ENCODE data around the gene ABL1. TPM values are rescaled to one million over a fixed set of nuclear protein-coding genes. Genes with fewer than 3 reads are reported as not detected.

Gene ABL1
- total RNA-seq, 2 experiments from 2014 or later: 30.8 to 31.4 TPM

GRCh38 chr9:130895481-130896232, 60.6 kb downstream of the ABL1 start:
- no peaks in the 10 kb centered on the region for H3K9me3 Mint-ChIP-seq
- no peak for DNase-seq
- no peaks in the 10 kb centered on the region for H3K36me3 Mint-ChIP-seq (ENCODE audit: low read depth)
- H3K4me1 Mint-ChIP-seq: no peaks in the 10 kb centered on the region
- H3K27me3 Mint-ChIP-seq: no peaks in the 10 kb centered on the region
- POLR2A ChIA-PET: no interaction called here
- CTCF ChIA-PET: no interaction called here
- H3K27ac Mint-ChIP-seq: no peak overlapping the region
- H3K4me3 Mint-ChIP-seq: no peak overlapping the region

- Mint-ChIP-seq H3K36me3 (ENCODE audit: low read depth) (no peaks in the 10 kb centered on the region), H3K4me1 (no peaks in the 10 kb centered on the region), H3K4me3 (no peak within 1 kb of the TSS), H3K9me3 (no peaks in the 10 kb centered on the region), H3K27me3 (no peaks in the 10 kb centered on the region), H3K27ac (no peak within 1 kb of the TSS)
- ChIA-PET CTCF (no interaction called here), POLR2A (no interaction called here)
- DNase-seq: no peak
Observed at GRCh38 chr9:130896233-130897014, 61.4 kb downstream of the ABL1 start, which contains the start of gene QRFP. TSS of gene QRFP (minus strand) at chr9:130896812. CDS start at chr9:130893838, 2,974 bp downstream.

- POLR2A ChIA-PET: no interaction called here
Observed at GRCh38 chr9:130897105-130897751, 62.2 kb downstream of the ABL1 start.

GRCh38 chr9:130897848-130898551, 62.9 kb downstream of the ABL1 start:
- Mint-ChIP-seq H3K36me3 (ENCODE audit: low read depth) (no peaks in the 10 kb centered on the region), H3K4me1 (no peaks in the 10 kb centered on the region), H3K27me3 (no peaks in the 10 kb centered on the region), H3K27ac (no peak overlapping the region), H3K4me3 (no peak overlapping the region), H3K9me3 (no peaks in the 10 kb centered on the region)
- POLR2A ChIA-PET: no interaction called here
- no peak for DNase-seq
- CTCF ChIA-PET: no interaction called here

More at GRCh38 chr9:130897105-130897751, 62.2 kb downstream of the ABL1 start:
- no peaks in the 10 kb centered on the region for H3K9me3 Mint-ChIP-seq
- no peak for DNase-seq
- no peak overlapping the region for H3K4me3 Mint-ChIP-seq
- no peaks in the 10 kb centered on the region for H3K4me1 Mint-ChIP-seq
- no peak overlapping the region for H3K27ac Mint-ChIP-seq
- CTCF ChIA-PET: no interaction called here
- no peaks in the 10 kb centered on the region for H3K27me3 Mint-ChIP-seq
- H3K36me3 Mint-ChIP-seq (ENCODE audit: low read depth): no peaks in the 10 kb centered on the region

- Mint-ChIP-seq H3K36me3 (ENCODE audit: low read depth) (no peaks in the 10 kb centered on the region), H3K4me3 (no peak overlapping the region), H3K4me1 (no peaks in the 10 kb centered on the region), H3K9me3 (no peaks in the 10 kb centered on the region), H3K27ac (no peak overlapping the region), H3K27me3 (no peaks in the 10 kb centered on the region)
- no peak for DNase-seq
- CTCF ChIA-PET: no interaction called here
- POLR2A ChIA-PET: no interaction called here
Observed at GRCh38 chr9:130898552-130898852, 63.4 kb downstream of the ABL1 start.

- POLR2A ChIA-PET: no interaction called here
- CTCF ChIA-PET: no interaction called here
Observed at GRCh38 chr9:130899051-130899748, 64.1 kb downstream of the ABL1 start.

GRCh38 chr9:130900701-130901497, 65.8 kb downstream of the ABL1 start:
- H3K27me3 Mint-ChIP-seq: no peaks in the 10 kb centered on the region
- ChIA-PET POLR2A (no interaction called here), CTCF (interaction anchor here (1.3 kb wide), 1 partner anchor 145 kb away, joined by 3 read pairs; no protein-coding TSS in a partner anchor)
- no peak overlapping the region for H3K4me3 Mint-ChIP-seq
- no peaks in the 10 kb centered on the region for H3K9me3 Mint-ChIP-seq
- H3K27ac Mint-ChIP-seq: no peak overlapping the region
- DNase-seq: no peak
- no peaks in the 10 kb centered on the region for H3K36me3 Mint-ChIP-seq (ENCODE audit: low read depth)
- H3K4me1 Mint-ChIP-seq: no peaks in the 10 kb centered on the region

More at GRCh38 chr9:130899051-130899748, 64.1 kb downstream of the ABL1 start:
- Mint-ChIP-seq H3K27me3 (no peaks in the 10 kb centered on the region), H3K4me1 (no peaks in the 10 kb centered on the region), H3K27ac (no peak overlapping the region), H3K9me3 (no peaks in the 10 kb centered on the region), H3K36me3 (ENCODE audit: low read depth) (no peaks in the 10 kb centered on the region), H3K4me3 (no peak overlapping the region)
- DNase-seq: no peak

GRCh38 chr9:130901498-130902203, 66.6 kb downstream of the ABL1 start:
- Mint-ChIP-seq H3K27me3 (no peaks in the 10 kb centered on the region), H3K4me3 (no peak overlapping the region), H3K4me1 (no peaks in the 10 kb centered on the region), H3K36me3 (ENCODE audit: low read depth) (no peaks in the 10 kb centered on the region), H3K9me3 (no peaks in the 10 kb centered on the region), H3K27ac (no peak overlapping the region)
- ChIA-PET POLR2A (no interaction called here), CTCF (no interaction called here)
- no peak for DNase-seq

- Mint-ChIP-seq H3K9me3 (no peaks in the 10 kb centered on the region), H3K27me3 (no peaks in the 10 kb centered on the region), H3K4me1 (no peaks in the 10 kb centered on the region), H3K36me3 (ENCODE audit: low read depth) (no peaks in the 10 kb centered on the region), H3K4me3 (no peak overlapping the region), H3K27ac (no peak overlapping the region)
- ChIA-PET POLR2A (no interaction called here), CTCF (no interaction called here)
- no peak for DNase-seq
Observed at GRCh38 chr9:130902204-130903185, 67.4 kb downstream of the ABL1 start.

- no peaks in the 10 kb centered on the region for H3K9me3 Mint-ChIP-seq
- POLR2A ChIA-PET: no interaction called here
- CTCF ChIA-PET: no interaction called here
- no peaks in the 10 kb centered on the region for H3K4me1 Mint-ChIP-seq
- H3K36me3 Mint-ChIP-seq (ENCODE audit: low read depth): no peaks in the 10 kb centered on the region
- H3K27ac Mint-ChIP-seq: no peak overlapping the region
- no peak overlapping the region for H3K4me3 Mint-ChIP-seq
- no peak for DNase-seq
- no peaks in the 10 kb centered on the region for H3K27me3 Mint-ChIP-seq
Observed at GRCh38 chr9:130903194-130904069, 68.4 kb downstream of the ABL1 start.

Data from activated CD4-positive, alpha-beta memory T cell treated with anti-CD3 and anti-CD28 coated beads, Interleukin-2, amount 10 ng/mL, durations not matched to agents 7 days and 5 days (primary cell).